WTC11 (cell line): Measurements from ENCODE around the gene EFCAB14. TPM values are rescaled to one million over a fixed set of nuclear protein-coding genes. Genes with fewer than 3 reads are reported as not detected.
A peak's percentile ranks its signal among the peaks of the same experiment; 100 is the strongest.

Source experiments
- AFF4 ChIP-seq: sonication (generic); formaldehyde crosslinking; IDR thresholded peaks from 2 replicates; pipeline ENCODE4 v1.8.1; 2023; ENCODE audit warnings: mild to moderate bottlenecking, missing genetic modification reagents, borderline replicate concordance
- CBFB ChIP-seq: sonication (generic); formaldehyde crosslinking; IDR thresholded peaks from 2 replicates; pipeline ENCODE4 v1.8.1; 2022; ENCODE audit warnings: mild to moderate bottlenecking, low read depth, missing genetic modification reagents
- CDX4 ChIP-seq: fragments of 250-450 bp; sonication (Bioruptor Pico); IDR thresholded peaks from 2 replicates; pipeline ENCODE4 v1.9.0; 2021; ENCODE audit warnings: moderate library complexity, mild to moderate bottlenecking, inconsistent platforms, borderline replicate concordance
- ELF4 ChIP-seq: sonication (generic); formaldehyde crosslinking; IDR thresholded peaks from 2 replicates; pipeline ENCODE4 v1.8.1; 2022; ENCODE audit warnings: low read depth, mild to moderate bottlenecking, moderate library complexity, missing genetic modification reagents
- EMX1 ChIP-seq: fragments of 250-450 bp; sonication (Bioruptor Pico); IDR thresholded peaks from 2 replicates; pipeline ENCODE4 v1.8.0; 2021; ENCODE audit warnings: mild to moderate bottlenecking
- ESRRA ChIP-seq: sonication (generic); formaldehyde crosslinking; IDR thresholded peaks from 2 replicates; pipeline ENCODE4 v1.8.1; 2022; ENCODE audit warnings: mild to moderate bottlenecking, missing genetic modification reagents, borderline replicate concordance
- HMGA2 ChIP-seq: fragments of 250-450 bp; sonication (Bioruptor Pico); IDR thresholded peaks from 2 replicates; pipeline ENCODE4 v1.4.0; 2021; ENCODE audit warnings: mild to moderate bottlenecking, moderate library complexity
- JUN ChIP-seq: sonication (generic); formaldehyde crosslinking; IDR thresholded peaks from 2 replicates; pipeline ENCODE4 v1.8.0; 2023; ENCODE audit warnings: mild to moderate bottlenecking, missing genetic modification reagents
- MLX ChIP-seq: sonication (generic); formaldehyde crosslinking; IDR thresholded peaks from 2 replicates; pipeline ENCODE4 v1.8.1; 2023; ENCODE audit warnings: mild to moderate bottlenecking, missing genetic modification reagents, moderate library complexity
- NFE2L1 ChIP-seq: sonication (generic); formaldehyde crosslinking; IDR thresholded peaks from 2 replicates; pipeline ENCODE4 v1.8.1; 2023; ENCODE audit warnings: missing genetic modification reagents
- RELA ChIP-seq: sonication (generic); formaldehyde crosslinking; IDR thresholded peaks from 2 replicates; pipeline ENCODE4 v1.8.1; 2022; ENCODE audit warnings: missing genetic modification reagents, mild to moderate bottlenecking, borderline replicate concordance
- STAT6 ChIP-seq: sonication (generic); formaldehyde crosslinking; conservative IDR thresholded peaks from 2 replicates; pipeline ENCODE4 v1.8.1; 2023; ENCODE audit warnings: mild to moderate bottlenecking, low read depth, missing genetic modification reagents, moderate library complexity
- TCF7 ChIP-seq: sonication (generic); formaldehyde crosslinking; IDR thresholded peaks from 2 replicates; pipeline ENCODE4 v1.8.0; 2022; ENCODE audit warnings: mild to moderate bottlenecking, low read depth, missing genetic modification reagents, moderate library complexity
- ZMAT4 ChIP-seq: fragments of 250-450 bp; sonication (Bioruptor Pico); IDR thresholded peaks from 2 replicates; pipeline ENCODE4 v1.9.0; 2021; ENCODE audit warnings: mild to moderate bottlenecking
- ZNF232 ChIP-seq: sonication (generic); formaldehyde crosslinking; IDR thresholded peaks from 2 replicates; pipeline ENCODE4 v1.8.0; 2022; ENCODE audit warnings: mild to moderate bottlenecking, missing genetic modification reagents
- ZNF423 ChIP-seq: fragments of 250-450 bp; sonication (Bioruptor Pico); IDR thresholded peaks from 2 replicates; pipeline ENCODE4 v2.1.2; 2022; ENCODE audit warnings: mild to moderate bottlenecking, moderate library complexity
- total RNA-seq: library from RNA; stranded (reverse); gene quantifications from 3 replicates; pipeline ENCODE4 v1.2.3, GENCODE V29; 2021
- TF ChIP-seq, protein P1 (sequence below): sonication (generic); formaldehyde crosslinking; IDR thresholded peaks from 2 replicates; pipeline ENCODE4 v1.8.1; 2023; ENCODE audit warnings: mild to moderate bottlenecking, missing genetic modification reagents
- TF ChIP-seq, protein P2 (sequence below): fragments of 250-450 bp; sonication (Bioruptor Pico); IDR thresholded peaks from 2 replicates; pipeline ENCODE4 v1.8.0; 2021; ENCODE audit warnings: mild to moderate bottlenecking
- TF ChIP-seq, protein P3 (sequence below): sonication (generic); formaldehyde crosslinking; IDR thresholded peaks from 2 replicates; pipeline ENCODE4 v1.8.0; 2022; ENCODE audit warnings: mild to moderate bottlenecking, missing genetic modification reagents
- TF ChIP-seq, protein P4 (sequence below): sonication (generic); formaldehyde crosslinking; IDR thresholded peaks from 2 replicates; pipeline ENCODE4 v1.8.0; 2022; ENCODE audit warnings: mild to moderate bottlenecking, missing genetic modification reagents
- TF ChIP-seq, protein P5 (sequence below): sonication (generic); formaldehyde crosslinking; IDR thresholded peaks from 2 replicates; pipeline ENCODE4 v1.8.0; 2022; ENCODE audit warnings: mild to moderate bottlenecking, missing genetic modification reagents
- TF ChIP-seq, protein P6 (sequence below): sonication (generic); formaldehyde crosslinking; IDR thresholded peaks from 2 replicates; pipeline ENCODE4 v1.8.0; 2023; ENCODE audit warnings: missing genetic modification reagents

EFCAB14 gene
- total RNA-seq, 1 experiment from 2014 or later = 46.2 TPM

DNA sequence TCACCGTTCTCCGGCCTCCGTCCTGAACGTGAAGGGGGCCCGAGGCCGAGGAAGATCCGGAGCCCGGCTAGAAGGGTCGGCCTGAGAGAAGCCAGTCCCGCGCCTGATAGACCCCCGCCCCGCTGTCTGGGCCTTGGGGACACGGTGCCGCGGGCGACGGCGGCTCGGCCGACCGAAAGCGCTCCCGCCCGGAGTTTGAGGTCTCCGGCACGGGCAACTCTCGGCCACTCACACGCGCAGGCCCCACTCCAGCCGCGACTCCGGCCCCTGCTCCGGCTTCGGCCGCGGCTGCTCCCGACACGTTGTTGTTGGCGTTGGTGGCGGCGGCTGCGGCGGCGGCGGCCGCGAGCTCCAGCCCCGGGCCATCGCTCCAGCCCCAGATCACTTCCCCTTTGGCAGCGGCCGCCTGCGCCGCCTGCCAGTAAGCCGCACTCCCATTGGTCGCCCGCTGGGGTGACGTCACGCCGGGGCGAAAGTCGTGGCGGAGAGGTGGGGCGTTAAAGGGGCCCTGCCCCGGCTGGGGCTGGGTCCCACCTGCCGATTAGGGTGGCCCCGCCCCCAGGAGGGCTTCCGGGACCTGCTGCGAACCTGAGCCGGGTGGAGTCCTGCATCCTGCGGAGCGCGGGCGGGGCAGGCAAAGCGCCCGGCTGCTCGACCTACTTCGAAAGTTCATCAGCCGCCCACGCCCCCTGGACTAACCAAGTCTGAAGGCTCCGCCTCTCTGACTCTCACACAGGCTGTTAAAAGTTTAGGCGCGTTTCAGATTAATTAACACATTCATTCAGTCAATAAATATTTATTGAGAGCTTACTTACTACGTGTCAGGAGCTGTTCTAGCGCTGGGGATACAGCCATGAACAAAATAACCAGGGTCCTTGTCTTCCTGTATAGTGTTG lies at the start of gene EFCAB14 (continued):
- TF ChIP-seq, protein P1, sequence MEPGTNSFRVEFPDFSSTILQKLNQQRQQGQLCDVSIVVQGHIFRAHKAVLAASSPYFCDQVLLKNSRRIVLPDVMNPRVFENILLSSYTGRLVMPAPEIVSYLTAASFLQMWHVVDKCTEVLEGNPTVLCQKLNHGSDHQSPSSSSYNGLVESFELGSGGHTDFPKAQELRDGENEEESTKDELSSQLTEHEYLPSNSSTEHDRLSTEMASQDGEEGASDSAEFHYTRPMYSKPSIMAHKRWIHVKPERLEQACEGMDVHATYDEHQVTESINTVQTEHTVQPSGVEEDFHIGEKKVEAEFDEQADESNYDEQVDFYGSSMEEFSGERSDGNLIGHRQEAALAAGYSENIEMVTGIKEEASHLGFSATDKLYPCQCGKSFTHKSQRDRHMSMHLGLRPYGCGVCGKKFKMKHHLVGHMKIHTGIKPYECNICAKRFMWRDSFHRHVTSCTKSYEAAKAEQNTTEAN (CRISPR knock-in tag) = peak; percentile 58; the same call in 1 of the 2 replicates
- TF ChIP-seq ESRRA (CRISPR knock-in tag) (no peak), ZNF423 (CRISPR knock-in tag) (peak; percentile 92), ELF4 (CRISPR knock-in tag) (no peak), HMGA2 (CRISPR knock-in tag) (no peak), NFE2L1 (CRISPR knock-in tag) (peak; percentile 62; the same call in 1 of the 2 replicates), AFF4 (CRISPR knock-in tag) (no peak), STAT6 (CRISPR knock-in tag) (no peak), MLX (CRISPR knock-in tag) (no peak), CBFB (CRISPR knock-in tag) (no peak), CDX4 (CRISPR knock-in tag) (no peak), EMX1 (CRISPR knock-in tag) (no peak), TCF7 (CRISPR knock-in tag) (no peak), ZNF232 (CRISPR knock-in tag) (0 out of 2 replicates have a peak, but pooled peaks have one; percentile 22), ZMAT4 (CRISPR knock-in tag) (no peak), RELA (no peak; the same call in 1 of the 2 replicates), JUN (CRISPR knock-in tag) (peak; percentile 83; the same call in 1 of the 2 replicates)
- TF ChIP-seq, protein P2, sequence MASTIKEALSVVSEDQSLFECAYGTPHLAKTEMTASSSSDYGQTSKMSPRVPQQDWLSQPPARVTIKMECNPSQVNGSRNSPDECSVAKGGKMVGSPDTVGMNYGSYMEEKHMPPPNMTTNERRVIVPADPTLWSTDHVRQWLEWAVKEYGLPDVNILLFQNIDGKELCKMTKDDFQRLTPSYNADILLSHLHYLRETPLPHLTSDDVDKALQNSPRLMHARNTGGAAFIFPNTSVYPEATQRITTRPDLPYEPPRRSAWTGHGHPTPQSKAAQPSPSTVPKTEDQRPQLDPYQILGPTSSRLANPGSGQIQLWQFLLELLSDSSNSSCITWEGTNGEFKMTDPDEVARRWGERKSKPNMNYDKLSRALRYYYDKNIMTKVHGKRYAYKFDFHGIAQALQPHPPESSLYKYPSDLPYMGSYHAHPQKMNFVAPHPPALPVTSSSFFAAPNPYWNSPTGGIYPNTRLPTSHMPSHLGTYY (CRISPR knock-in tag) = no peak
- TF ChIP-seq, protein P3, sequence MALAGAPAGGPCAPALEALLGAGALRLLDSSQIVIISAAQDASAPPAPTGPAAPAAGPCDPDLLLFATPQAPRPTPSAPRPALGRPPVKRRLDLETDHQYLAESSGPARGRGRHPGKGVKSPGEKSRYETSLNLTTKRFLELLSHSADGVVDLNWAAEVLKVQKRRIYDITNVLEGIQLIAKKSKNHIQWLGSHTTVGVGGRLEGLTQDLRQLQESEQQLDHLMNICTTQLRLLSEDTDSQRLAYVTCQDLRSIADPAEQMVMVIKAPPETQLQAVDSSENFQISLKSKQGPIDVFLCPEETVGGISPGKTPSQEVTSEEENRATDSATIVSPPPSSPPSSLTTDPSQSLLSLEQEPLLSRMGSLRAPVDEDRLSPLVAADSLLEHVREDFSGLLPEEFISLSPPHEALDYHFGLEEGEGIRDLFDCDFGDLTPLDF (CRISPR knock-in tag) = no peak
- TF ChIP-seq, protein P4, sequence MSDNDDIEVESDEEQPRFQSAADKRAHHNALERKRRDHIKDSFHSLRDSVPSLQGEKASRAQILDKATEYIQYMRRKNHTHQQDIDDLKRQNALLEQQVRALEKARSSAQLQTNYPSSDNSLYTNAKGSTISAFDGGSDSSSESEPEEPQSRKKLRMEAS (CRISPR knock-in tag) = peak; percentile 75
- TF ChIP-seq, protein P5, sequence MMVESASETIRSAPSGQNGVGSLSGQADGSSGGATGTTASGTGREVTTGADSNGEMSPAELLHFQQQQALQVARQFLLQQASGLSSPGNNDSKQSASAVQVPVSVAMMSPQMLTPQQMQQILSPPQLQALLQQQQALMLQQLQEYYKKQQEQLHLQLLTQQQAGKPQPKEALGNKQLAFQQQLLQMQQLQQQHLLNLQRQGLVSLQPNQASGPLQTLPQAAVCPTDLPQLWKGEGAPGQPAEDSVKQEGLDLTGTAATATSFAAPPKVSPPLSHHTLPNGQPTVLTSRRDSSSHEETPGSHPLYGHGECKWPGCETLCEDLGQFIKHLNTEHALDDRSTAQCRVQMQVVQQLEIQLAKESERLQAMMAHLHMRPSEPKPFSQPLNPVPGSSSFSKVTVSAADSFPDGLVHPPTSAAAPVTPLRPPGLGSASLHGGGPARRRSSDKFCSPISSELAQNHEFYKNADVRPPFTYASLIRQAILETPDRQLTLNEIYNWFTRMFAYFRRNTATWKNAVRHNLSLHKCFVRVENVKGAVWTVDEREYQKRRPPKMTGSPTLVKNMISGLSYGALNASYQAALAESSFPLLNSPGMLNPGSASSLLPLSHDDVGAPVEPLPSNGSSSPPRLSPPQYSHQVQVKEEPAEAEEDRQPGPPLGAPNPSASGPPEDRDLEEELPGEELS (CRISPR knock-in tag) = peak; percentile 4; the same call in 1 of the 2 replicates
- TF ChIP-seq, protein P6, sequence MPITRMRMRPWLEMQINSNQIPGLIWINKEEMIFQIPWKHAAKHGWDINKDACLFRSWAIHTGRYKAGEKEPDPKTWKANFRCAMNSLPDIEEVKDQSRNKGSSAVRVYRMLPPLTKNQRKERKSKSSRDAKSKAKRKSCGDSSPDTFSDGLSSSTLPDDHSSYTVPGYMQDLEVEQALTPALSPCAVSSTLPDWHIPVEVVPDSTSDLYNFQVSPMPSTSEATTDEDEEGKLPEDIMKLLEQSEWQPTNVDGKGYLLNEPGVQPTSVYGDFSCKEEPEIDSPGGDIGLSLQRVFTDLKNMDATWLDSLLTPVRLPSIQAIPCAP (CRISPR knock-in tag) = no peak
